Mammary epithelial cell (primary cell): Measurements from ENCODE around the gene SPNS3.

Source experiments
- EZH2 ChIP-seq: IDR thresholded peaks from 2 replicates; pipeline ENCODE4 v1.6.1; 2012; ENCODE audit warnings: low read length, inconsistent platforms, borderline replicate concordance
- TF ChIP-seq, protein P1 (sequence below), 2 donors: IDR thresholded peaks in 1 of 2; conservative IDR thresholded peaks in 1 of 2; 2 replicates each; pipeline ENCODE4 v1.5.1; 2011 to 2012; ENCODE audit warnings: inconsistent platforms in 2 of 2, low read length in 2 of 2, mild to moderate bottlenecking in 2 of 2, control low read depth in 1 of 2, low read depth in 1 of 2; ENCODE audit not compliant: insufficient read depth in 1 of 2; ENCODE audit errors: extremely low read depth in 1 of 2

DNA sequence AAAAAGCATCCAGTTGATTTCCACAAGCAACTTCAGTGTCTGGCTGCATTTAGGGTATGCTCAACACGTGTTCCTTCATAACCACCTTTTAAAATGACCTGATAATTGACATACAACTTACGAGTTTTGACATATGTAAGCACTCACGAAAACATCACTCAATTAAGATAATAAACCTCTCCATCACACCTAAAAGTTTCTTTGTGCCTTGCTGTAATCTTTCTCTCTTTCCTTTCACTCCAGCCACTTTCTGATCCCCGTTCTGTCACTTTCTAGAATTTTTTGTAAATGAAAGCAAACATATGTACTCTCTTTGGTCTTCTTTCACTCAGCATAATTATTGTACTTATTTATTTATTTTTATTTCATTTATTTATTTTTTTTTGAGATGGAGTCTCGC, 46.6 kb upstream of the SPNS3 start:
- TF ChIP-seq, protein P1, sequence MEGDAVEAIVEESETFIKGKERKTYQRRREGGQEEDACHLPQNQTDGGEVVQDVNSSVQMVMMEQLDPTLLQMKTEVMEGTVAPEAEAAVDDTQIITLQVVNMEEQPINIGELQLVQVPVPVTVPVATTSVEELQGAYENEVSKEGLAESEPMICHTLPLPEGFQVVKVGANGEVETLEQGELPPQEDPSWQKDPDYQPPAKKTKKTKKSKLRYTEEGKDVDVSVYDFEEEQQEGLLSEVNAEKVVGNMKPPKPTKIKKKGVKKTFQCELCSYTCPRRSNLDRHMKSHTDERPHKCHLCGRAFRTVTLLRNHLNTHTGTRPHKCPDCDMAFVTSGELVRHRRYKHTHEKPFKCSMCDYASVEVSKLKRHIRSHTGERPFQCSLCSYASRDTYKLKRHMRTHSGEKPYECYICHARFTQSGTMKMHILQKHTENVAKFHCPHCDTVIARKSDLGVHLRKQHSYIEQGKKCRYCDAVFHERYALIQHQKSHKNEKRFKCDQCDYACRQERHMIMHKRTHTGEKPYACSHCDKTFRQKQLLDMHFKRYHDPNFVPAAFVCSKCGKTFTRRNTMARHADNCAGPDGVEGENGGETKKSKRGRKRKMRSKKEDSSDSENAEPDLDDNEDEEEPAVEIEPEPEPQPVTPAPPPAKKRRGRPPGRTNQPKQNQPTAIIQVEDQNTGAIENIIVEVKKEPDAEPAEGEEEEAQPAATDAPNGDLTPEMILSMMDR (conservative IDR thresholded peaks at IDR 0.05 in 1 of 2, IDR thresholded peaks at IDR 0.05 in 1 of 2; ENCODE audit: extremely low read depth in 1 of 2, insufficient read depth in 1 of 2, low read depth in 1 of 2, low read length in 2 of 2): no peak
- no peak for TF ChIP-seq EZH2
